ENCODE measurements around the gene NEUROG3.

GRCh38 chr10:69537449-69537848, 35.8 kb downstream of the NEUROG3 start:
- TF ChIP-seq FOSL1 (CRISPR knock-in tag; IDR thresholded peaks at IDR 0.05; ENCODE audit: borderline replicate concordance) (no peak), POLR2AphosphoS5 (IDR thresholded peaks at IDR 0.05; ENCODE audit: low read depth, low read length) (no peak), RNF219 (CRISPR knock-in tag; IDR thresholded peaks at IDR 0.05) (no peak)
